H1 (cell line): ENCODE measurements around the gene CSKMT. TPM values are rescaled to one million over a fixed set of nuclear protein-coding genes. Genes with fewer than 3 reads are reported as not detected.

Experiments used
- CTCF ChIA-PET: fragments of 300-600 bp; sonication (Branson Sonifier 250); formaldehyde crosslinking; loops from one replicate; lab custom pipeline; 2021; ENCODE audit not compliant: partially characterized antibody; lab: Charles Lee
- POLR2A ChIA-PET: fragments of 300-600 bp; sonication (Branson Sonifier 250); formaldehyde crosslinking; loops from one replicate; lab custom pipeline; 2021; ENCODE audit warnings: inconsistent platforms; ENCODE audit not compliant: partially characterized antibody; lab: Charles Lee
- DNase-seq, 2 experiments: peaks; one replicate each; pipeline versions ENCODE4 v3.0.0 to v3.0.0-alpha.2; 2010 to 2022; ENCODE audit warnings: low spot score in 2 of 2, low read depth in 1 of 2, mixed read lengths in 1 of 2
- FAIRE-seq: peaks from 2 replicates; lab custom pipeline; 2011; peaks lifted over from hg19 to GRCh38; lab: Jason Lieb, UNC
- H2AFZ ChIP-seq: 2 replicates; pipeline ENCODE4 v1.8.1; 2012; ENCODE audit warnings: low read length, inconsistent platforms
- H2AK5ac ChIP-seq: 2 replicates; pipeline ENCODE4 v1.6.1; 2013; ENCODE audit warnings: low read depth, low read length
- H2BK120ac ChIP-seq: replicated peaks from 2 replicates; pipeline ENCODE3; 2013; ENCODE audit warnings: low read depth, low read length, inconsistent platforms
- H2BK12ac ChIP-seq: 2 replicates; pipeline ENCODE4 v1.6.1; 2013; ENCODE audit warnings: low read depth, low read length
- H2BK15ac ChIP-seq: 2 replicates; pipeline ENCODE4 v1.6.1; 2013; ENCODE audit warnings: low read length
- H2BK20ac ChIP-seq: 2 replicates; pipeline ENCODE4 v1.6.1; 2013; ENCODE audit warnings: low read length
- H2BK5ac ChIP-seq: 2 replicates; pipeline ENCODE4 v1.6.1; 2013; ENCODE audit warnings: low read depth, low read length
- H3K14ac ChIP-seq: 2 replicates; pipeline ENCODE4 v1.6.1; 2013; ENCODE audit warnings: inconsistent platforms; ENCODE audit not compliant: insufficient read length
- H3K18ac ChIP-seq: 2 replicates; pipeline ENCODE4 v1.6.1; 2013; ENCODE audit warnings: low read length; ENCODE audit errors: extremely low read depth
- H3K23ac ChIP-seq: 2 replicates; pipeline ENCODE4 v1.6.1; 2013; ENCODE audit warnings: inconsistent platforms; ENCODE audit not compliant: insufficient read length
- H3K23me2 ChIP-seq: 2 replicates; pipeline ENCODE4 v1.6.1; 2013; ENCODE audit warnings: low read depth, low read length
- H3K27ac ChIP-seq: 2 replicates; pipeline ENCODE4 v1.6.1; 2011; ENCODE audit warnings: low read depth, low read length, inconsistent platforms
- H3K27me3 ChIP-seq, 4 experiments: replicated peaks in 1 of 4; 1 replicate in 1 of 4; 2 replicates in 3 of 4; pipeline versions ENCODE4 v1.6.1 to v1.8.1; 2011 to 2013; ENCODE audit warnings: low read length in 3 of 4, mild to moderate bottlenecking in 3 of 4, inconsistent platforms in 2 of 4, mixed read lengths in 2 of 4, moderate library complexity in 1 of 4; ENCODE audit not compliant: control insufficient read depth in 3 of 4, insufficient read depth in 3 of 4; ENCODE audit errors: extremely low read depth in 1 of 4
- H3K36me3 ChIP-seq, 4 experiments: 2 replicates each; pipeline versions ENCODE4 v1.6.1 to v1.8.1; 2011 to 2013; ENCODE audit warnings: mild to moderate bottlenecking in 4 of 4, low read length in 3 of 4, moderate library complexity in 2 of 4, control low read depth in 1 of 4, inconsistent platforms in 1 of 4; ENCODE audit not compliant: insufficient read depth in 4 of 4, control insufficient read depth in 2 of 4
- H3K4ac ChIP-seq: replicated peaks from 2 replicates; pipeline ENCODE3; 2013; ENCODE audit warnings: low read length, low read depth, mixed read lengths, inconsistent platforms; ENCODE audit not compliant: insufficient read length
- H3K4me1 ChIP-seq, 4 experiments: replicated peaks in 1 of 4; 1 replicate in 1 of 4; 2 replicates in 3 of 4; pipeline versions ENCODE4 v1.6.1 to v1.8.1; 2011 to 2013; ENCODE audit warnings: low read length in 3 of 4, inconsistent platforms in 2 of 4, mixed read lengths in 1 of 4; ENCODE audit not compliant: insufficient read depth in 4 of 4, control insufficient read depth in 3 of 4
- H3K4me2 ChIP-seq, 2 experiments: 2 replicates each; pipeline versions ENCODE4 v1.6.1 to v1.8.1; 2011 to 2013; ENCODE audit warnings: low read depth in 2 of 2, low read length in 2 of 2, control low read depth in 1 of 2, inconsistent platforms in 1 of 2, mild to moderate bottlenecking in 1 of 2; ENCODE audit not compliant: insufficient read depth in 1 of 2
- H3K4me3 ChIP-seq, 4 experiments: fragments of 200-600, 300-600 bp in 1 of 4; sonication (generic), shearing (Covaris generic), sonication (Bioruptor Twin) in 1 of 4; 2 replicates each; pipeline versions ENCODE4 v1.5.1 to v1.8.1; 2011 to 2016; ENCODE audit warnings: low read length in 4 of 4, low read depth in 3 of 4, control low read depth in 2 of 4, inconsistent platforms in 2 of 4, mild to moderate bottlenecking in 2 of 4, mixed read lengths in 1 of 4, moderate library complexity in 1 of 4; ENCODE audit not compliant: insufficient read depth in 2 of 4; ENCODE audit errors: extremely low read depth in 1 of 4
- H3K56ac ChIP-seq: replicated peaks from 2 replicates; pipeline ENCODE3; 2013; ENCODE audit warnings: low read depth, mild to moderate bottlenecking, mixed read lengths, low read length, inconsistent platforms; ENCODE audit not compliant: insufficient read length
- H3K79me1 ChIP-seq: 2 replicates; pipeline ENCODE4 v1.6.1; 2013; ENCODE audit warnings: low read depth, low read length, control low read depth
- H3K79me2 ChIP-seq, 2 experiments: 2 replicates each; pipeline versions ENCODE4 v1.6.1 to v1.8.1; 2012 to 2013; ENCODE audit warnings: low read length in 2 of 2, mild to moderate bottlenecking in 2 of 2, inconsistent platforms in 1 of 2; ENCODE audit not compliant: insufficient read depth in 2 of 2, control insufficient read depth in 1 of 2
- H3K9ac ChIP-seq, 4 experiments: replicated peaks in 1 of 4; 1 replicate in 1 of 4; 2 replicates in 3 of 4; pipeline versions ENCODE4 v1.6.1 to v1.8.1; 2011 to 2013; ENCODE audit warnings: low read depth in 3 of 4, low read length in 3 of 4, control low read depth in 2 of 4, mild to moderate bottlenecking in 2 of 4, moderate library complexity in 2 of 4, inconsistent platforms in 1 of 4; ENCODE audit errors: extremely low read depth in 1 of 4
- H3K9me3 ChIP-seq, 2 experiments: 2 replicates each; pipeline versions ENCODE4 v1.6.1 to v1.8.1; 2012 to 2013; ENCODE audit warnings: mild to moderate bottlenecking in 2 of 2, moderate library complexity in 2 of 2, control low read depth in 1 of 2, inconsistent platforms in 1 of 2, low read depth in 1 of 2, low read length in 1 of 2, mixed read lengths in 1 of 2; ENCODE audit not compliant: insufficient read depth in 2 of 2
- H4K20me1 ChIP-seq, 2 experiments: replicated peaks in 1 of 2; 2 replicates each; pipeline versions ENCODE3 to v1.8.1; 2011 to 2013; ENCODE audit warnings: inconsistent platforms in 2 of 2, low read length in 2 of 2, mild to moderate bottlenecking in 1 of 2; ENCODE audit not compliant: insufficient read depth in 2 of 2, control insufficient read depth in 1 of 2
- H4K5ac ChIP-seq: 2 replicates; pipeline ENCODE4 v1.6.1; 2013; ENCODE audit warnings: low read length, low read depth, mixed read lengths, inconsistent platforms; ENCODE audit not compliant: insufficient read length
- H4K8ac ChIP-seq: 2 replicates; pipeline ENCODE4 v1.8.0; 2013; ENCODE audit warnings: mild to moderate bottlenecking, moderate library complexity, low read length, inconsistent platforms; ENCODE audit not compliant: insufficient read depth; ENCODE audit errors: extremely low read depth
- H4K91ac ChIP-seq: replicated peaks from 2 replicates; pipeline ENCODE3; 2013; ENCODE audit warnings: low read length, mixed read lengths, inconsistent platforms; ENCODE audit not compliant: insufficient read length
- ATF3 ChIP-seq: IDR thresholded peaks from 2 replicates; pipeline ENCODE4 v1.6.1; 2011; ENCODE audit warnings: low read depth, mild to moderate bottlenecking, low read length; ENCODE audit not compliant: insufficient read depth
- CHD2 ChIP-seq: IDR thresholded peaks from 2 replicates; pipeline ENCODE4 v1.6.1; 2012; ENCODE audit warnings: low read length, improper control_type of control experiment
- CREB1 ChIP-seq: IDR thresholded peaks from 2 replicates; pipeline ENCODE4 v1.6.1; 2012; ENCODE audit warnings: inconsistent platforms
- GTF2F1 ChIP-seq: IDR thresholded peaks from 2 replicates; pipeline ENCODE4 v1.6.1; 2012; ENCODE audit warnings: low read depth, low read length, improper control_type of control experiment, borderline replicate concordance
- KDM4A ChIP-seq: IDR thresholded peaks from one replicate; pipeline ENCODE4 v1.7.1; 2012; ENCODE audit warnings: low read depth, mild to moderate bottlenecking, moderate library complexity, low read length, inconsistent platforms; ENCODE audit not compliant: severe bottlenecking
- MAX ChIP-seq: IDR thresholded peaks from 2 replicates; pipeline ENCODE4 v1.6.1; 2012; ENCODE audit warnings: inconsistent platforms
- PHF8 ChIP-seq: fragments of 200-600 bp; sonication (generic); conservative IDR thresholded peaks from 2 replicates; pipeline ENCODE4 v1.7.1; 2012; ENCODE audit warnings: low read depth, mild to moderate bottlenecking, inconsistent platforms, low read length, moderate library complexity
- POU5F1 ChIP-seq: IDR thresholded peaks from 2 replicates; pipeline ENCODE4 v1.6.1; 2011; ENCODE audit warnings: low read depth, mild to moderate bottlenecking, low read length, moderate library complexity
- RNF2 ChIP-seq: fragments of 200-900, 300-1000 bp; sonication (generic); IDR thresholded peaks from 2 replicates; pipeline ENCODE4 v1.7.1; 2016; ENCODE audit warnings: borderline replicate concordance, low read depth, mild to moderate bottlenecking, antibody characterized with exemption, low read length; ENCODE audit not compliant: poor library complexity, severe bottlenecking; ENCODE audit errors: missing control alignments
- RXRA ChIP-seq: IDR thresholded peaks from 2 replicates; pipeline ENCODE4 v1.6.1; 2011; ENCODE audit warnings: low read depth, mild to moderate bottlenecking, low read length, moderate library complexity; ENCODE audit not compliant: insufficient read depth
- SP1 ChIP-seq: IDR thresholded peaks from 2 replicates; pipeline ENCODE4 v1.6.1; 2011; ENCODE audit warnings: low read depth, low read length
- TAF1 ChIP-seq: IDR thresholded peaks from 2 replicates; pipeline ENCODE4 v1.6.1; 2011; ENCODE audit warnings: mild to moderate bottlenecking, low read depth, low read length
- WGBS, 2 experiments: shearing (Covaris generic) in 1 of 2; methylation state at CpG; one replicate each; pipeline versions ENCODE4 v1.1.6 to v1.1.7; 2013 to 2015; ENCODE audit warnings: low lambda C conversion rate in 2 of 2, mixed read lengths in 2 of 2, inconsistent platforms in 1 of 2, low coverage in 1 of 2, missing lambda C conversion rate in 1 of 2; ENCODE audit not compliant: insufficient replicate concordance in 2 of 2, insufficient coverage in 1 of 2, insufficient read length in 1 of 2; ENCODE audit errors: extremely low coverage in 1 of 2, missing lambda C conversion rate in 1 of 2; 5-methylcytosine and 5-hydroxymethylcytosine counted together
- polyA plus RNA-seq, 7 experiments: library from polyadenylated mRNA; depleted of rRNA in 3 of 7; stranded (reverse) in 5 of 7; unstranded in 2 of 7; fragments of >200 nt in 5 of 7; fragments of 200-250 nt in 2 of 7; gene quantifications; 1 replicate in 5 of 7; 2 replicates in 1 of 7; 4 replicates in 1 of 7; pipeline versions ENCODE4 v1.2.1 to v1.2.3, GENCODE V29; 2011 to 2013; ENCODE audit warnings: missing spikeins in 2 of 7, mixed read lengths in 2 of 7
- total RNA-seq: library from RNA; stranded (reverse); fragmentation: NEBNext Ultra II Directional; extraction: Animal tissue kit (Norgen Biotek cat#: 25700); gene quantifications from 2 replicates; pipeline ENCODE4 v1.2.1, GENCODE V29; 2021

CSKMT gene
- total and polyA plus RNA-seq, 2 of the 8 experiments (the other 6 are each of a cell fraction or from before 2014, with no cell fraction given) = 12.0 to 66.1 TPM

GRCh38 chr11:62649486-62649885 lies 15.6 kb upstream of the CSKMT start:
- H2AK5ac ChIP-seq = no peak overlapping the region
- no peak overlapping the region for H3K27ac ChIP-seq
- H2BK12ac ChIP-seq = no peak overlapping the region
- no peak for FAIRE-seq
- H3K4me1 ChIP-seq = no peaks in the 10 kb centered on the region; a peak in 2 of 7 replicates
- H4K8ac ChIP-seq = no peak overlapping the region; the same call in 1 of the 2 replicates
- peaks cover 0 to 17% (median 7%) of the 10 kb centered on the region in 4 experiments; a peak in 5 of 8 replicates for H3K36me3 ChIP-seq
- H3K23me2 ChIP-seq = peaks cover 8% of the 10 kb centered on the region
- H4K5ac ChIP-seq = no peak overlapping the region
- H3K56ac ChIP-seq = no peak overlapping the region
- H3K9me3 ChIP-seq = no peaks in the 10 kb centered on the region
- no peak overlapping the region for H2BK20ac ChIP-seq
- no peak overlapping the region for H3K23ac ChIP-seq
- no peak overlapping the region for H2BK15ac ChIP-seq
- H2BK5ac ChIP-seq = no peak overlapping the region
- POLR2A ChIA-PET = interaction anchor here (0.6 to 50.4 kb wide), 8 partner anchors 7 to 337 kb away, joined by 3 to 2041 read pairs (median 20); partner anchors contain the start of genes B3GAT3, BSCL2, C11orf98 and CSKMT
- H3K4ac ChIP-seq = no peak overlapping the region
- 94% methylated on average over 11 of the region's 11 CpGs; no CpG with 5 or more reads in 1 of the 2 experiments for WGBS, 2 experiments
- H3K4me3 ChIP-seq = no peak overlapping the region
- CTCF ChIA-PET = interaction anchor here (0.6 to 3.2 kb wide), 9 partner anchors 14 to 1199 kb away, joined by 3 to 14 read pairs (median 3); partner anchors contain the start of gene LRRN4CL
- H3K4me2 ChIP-seq = no peak overlapping the region
- no peak for DNase-seq
- peaks cover 7% of the 10 kb centered on the region for H3K79me1 ChIP-seq
- peaks cover 3 to 23% of the 10 kb centered on the region in 2 experiments for H4K20me1 ChIP-seq
- H4K91ac ChIP-seq = no peak overlapping the region
- no peak overlapping the region for H3K14ac ChIP-seq
- H3K9ac ChIP-seq = no peak overlapping the region; a peak in 1 of 7 replicates
- TF ChIP-seq POU5F1 (no peak), SP1 (no peak), PHF8 (no peak), MAX (no peak), TAF1 (no peak), GTF2F1 (no peak), RXRA (no peak), KDM4A (no peak), ATF3 (no peak), CHD2 (no peak), CREB1 (no peak), RNF2 (no peak)
- H3K27me3 ChIP-seq = no peaks in the 10 kb centered on the region
- H2AFZ ChIP-seq = no peak overlapping the region
- no peak overlapping the region for H2BK120ac ChIP-seq
- H3K18ac ChIP-seq = no peak overlapping the region
- H3K79me2 ChIP-seq = peaks cover 15 to 40% of the 10 kb centered on the region in 2 experiments
